ENCODE measurements around the gene SCYGR2.
"Not testable (repeated sequence)": the region's sequence is repeated elsewhere in the genome, so short reads cannot be mapped to it uniquely, and the experiment has no call there.

Gene SCYGR2

GRCh38 chr2:227598835-227599503 lies at the start of gene SCYGR2:
Gene SCYGR2, plus strand, starts transcription at chr2:227598893. Its CDS starts 0 bp downstream, at chr2:227598893.
- not testable (repeated sequence) for H3K27ac ChIP-seq (ENCODE audit: low read length); H3K36me3 ChIP-seq (ENCODE audit: insufficient read depth, low read length); H3K9ac ChIP-seq (ENCODE audit: low read depth, low read length); H3K9me3 ChIP-seq (ENCODE audit: insufficient read depth, low read length, severe bottlenecking); H3K79me2 ChIP-seq (ENCODE audit: insufficient read depth, low read length); ATAC-seq (ENCODE audit: insufficient read depth, low read depth); H3K4me2 ChIP-seq (ENCODE audit: insufficient read depth, low read length); H3K27me3 ChIP-seq (ENCODE audit: insufficient read depth, low read length, poor library complexity); DNase-seq; H4K20me1 ChIP-seq (ENCODE audit: insufficient read depth, low read length); H3K4me1 ChIP-seq (ENCODE audit: insufficient read depth, low read length); H3K4me3 ChIP-seq (ENCODE audit: low read depth in 1 of 2, low read length in 2 of 2); H2AFZ ChIP-seq (ENCODE audit: low read depth, low read length)

GRCh38 chr2:227551836-227552235 lies 46.9 kb upstream of the SCYGR2 start:
- Histone ChIP-seq H3K79me2 (ENCODE audit: insufficient read depth, low read length) (no peaks in the 10 kb centered on the region), H4K20me1 (ENCODE audit: insufficient read depth, low read length) (no peaks in the 10 kb centered on the region), H3K9ac (ENCODE audit: low read depth, low read length) (no peak overlapping the region), H3K9me3 (ENCODE audit: insufficient read depth, low read length, severe bottlenecking) (no peaks in the 10 kb centered on the region), H3K27ac (ENCODE audit: low read length) (no peak overlapping the region), H3K36me3 (ENCODE audit: insufficient read depth, low read length) (peaks cover 51% of the 10 kb centered on the region), H3K4me2 (ENCODE audit: insufficient read depth, low read length) (no peak overlapping the region), H2AFZ (ENCODE audit: low read depth, low read length) (no peak overlapping the region), H3K4me1 (ENCODE audit: insufficient read depth, low read length) (no peaks in the 10 kb centered on the region), H3K27me3 (ENCODE audit: insufficient read depth, low read length, poor library complexity) (no peaks in the 10 kb centered on the region), H3K4me3 (ENCODE audit: low read depth in 1 of 2, low read length in 2 of 2) (no peak overlapping the region)
- ATAC-seq (ENCODE audit: insufficient read depth, low read depth) (no peak), DNase-seq (no peak)
- no peak for TF ChIP-seq EZH2 (IDR thresholded peaks at IDR 0.05; ENCODE audit: borderline replicate concordance, low read depth, low read length, severe bottlenecking)

GRCh38 chr2:227562581-227562980 lies 36.1 kb upstream of the SCYGR2 start:
- ATAC-seq (ENCODE audit: insufficient read depth, low read depth) = no peak
- H4K20me1 ChIP-seq (ENCODE audit: insufficient read depth, low read length) = no peaks in the 10 kb centered on the region; the same call in 1 of the 2 replicates
- H3K27me3 ChIP-seq (ENCODE audit: insufficient read depth, low read length, poor library complexity) = no peaks in the 10 kb centered on the region
- no peak overlapping the region for H3K27ac ChIP-seq (ENCODE audit: low read length)
- H2AFZ ChIP-seq (ENCODE audit: low read depth, low read length) = no peak overlapping the region
- H3K9me3 ChIP-seq (ENCODE audit: insufficient read depth, low read length, severe bottlenecking) = no peaks in the 10 kb centered on the region
- DNase-seq = no peak
- TF ChIP-seq CTCF (IDR thresholded peaks at IDR 0.05; ENCODE audit: borderline replicate concordance, extremely low read depth, low read length, poor library complexity, severe bottlenecking) (no peak), EZH2 (IDR thresholded peaks at IDR 0.05; ENCODE audit: borderline replicate concordance, low read depth, low read length, severe bottlenecking) (no peak)
- H3K4me2 ChIP-seq (ENCODE audit: insufficient read depth, low read length) = no peak overlapping the region
- no peaks in the 10 kb centered on the region for H3K79me2 ChIP-seq (ENCODE audit: insufficient read depth, low read length)
- no peak overlapping the region for H3K9ac ChIP-seq (ENCODE audit: low read depth, low read length)
- H3K4me1 ChIP-seq (ENCODE audit: insufficient read depth, low read length) = no peaks in the 10 kb centered on the region
- no peak overlapping the region for H3K4me3 ChIP-seq (ENCODE audit: low read depth in 1 of 2, low read length in 2 of 2)
- H3K36me3 ChIP-seq (ENCODE audit: insufficient read depth, low read length) = no peaks in the 10 kb centered on the region; the same call in 1 of the 2 replicates

- Histone ChIP-seq H3K27ac (ENCODE audit: low read length) (no peak overlapping the region), H3K4me1 (ENCODE audit: insufficient read depth, low read length) (no peaks in the 10 kb centered on the region), H2AFZ (ENCODE audit: low read depth, low read length) (no peak overlapping the region), H4K20me1 (ENCODE audit: insufficient read depth, low read length) (no peaks in the 10 kb centered on the region; the same call in 1 of the 2 replicates), H3K4me2 (ENCODE audit: insufficient read depth, low read length) (no peak overlapping the region), H3K27me3 (ENCODE audit: insufficient read depth, low read length, poor library complexity) (no peaks in the 10 kb centered on the region), H3K36me3 (ENCODE audit: insufficient read depth, low read length) (no peaks in the 10 kb centered on the region; the same call in 1 of the 2 replicates), H3K9me3 (ENCODE audit: insufficient read depth, low read length, severe bottlenecking) (no peaks in the 10 kb centered on the region), H3K4me3 (ENCODE audit: low read depth in 1 of 2, low read length in 2 of 2) (no peak overlapping the region), H3K79me2 (ENCODE audit: insufficient read depth, low read length) (no peaks in the 10 kb centered on the region), H3K9ac (ENCODE audit: low read depth, low read length) (no peak overlapping the region)
- no peak for TF ChIP-seq EZH2 (IDR thresholded peaks at IDR 0.05; ENCODE audit: borderline replicate concordance, low read depth, low read length, severe bottlenecking)
- TF ChIP-seq CTCF (IDR thresholded peaks at IDR 0.05; ENCODE audit: borderline replicate concordance, extremely low read depth, low read length, poor library complexity, severe bottlenecking) = no peak
- ATAC-seq (ENCODE audit: insufficient read depth, low read depth) (no peak), DNase-seq (no peak)
These were observed 33.6 kb upstream of the SCYGR2 start for GRCh38 chr2:227565080-227565479.

Data from DND-41 (cell line).